Neural crest cell (in vitro differentiated cells): ENCODE results near the gene RXRA. TPM values are rescaled to one million over a fixed set of nuclear protein-coding genes. Genes with fewer than 3 reads are reported as not detected.

Source experiments
- DNase-seq: peaks from one replicate; pipeline ENCODE4 v3.0.0; 2021; ENCODE audit warnings: low read depth, mixed read lengths, low spot score
- H3K27ac Mint-ChIP-seq: one replicate; pipeline ENCODE4 v1.8.0; 2021; ENCODE audit warnings: mild to moderate bottlenecking, mixed read lengths; ENCODE audit not compliant: unreplicated experiment
- H3K27me3 Mint-ChIP-seq: 2 replicates; pipeline ENCODE4 v1.8.0; 2021; ENCODE audit warnings: low read depth, mild to moderate bottlenecking, mixed read lengths
- H3K36me3 Mint-ChIP-seq: 2 replicates; pipeline ENCODE4 v1.8.0; 2021; ENCODE audit warnings: low read depth, mild to moderate bottlenecking, mixed read lengths
- H3K4me1 Mint-ChIP-seq: 2 replicates; pipeline ENCODE4 v1.8.0; 2021; ENCODE audit warnings: mixed read lengths
- H3K4me3 Mint-ChIP-seq: one replicate; pipeline ENCODE4 v1.8.0; 2021; ENCODE audit warnings: mild to moderate bottlenecking, mixed read lengths
- H3K9me3 Mint-ChIP-seq: 2 replicates; pipeline ENCODE4 v1.8.0; 2021; ENCODE audit warnings: mixed read lengths
- CTCF ChIP-seq: fragments of 200-600 bp; sonication (generic); conservative IDR thresholded peaks from 2 replicates; pipeline ENCODE4 v1.5.0; 2021; ENCODE audit warnings: antibody characterized with exemption, mild to moderate bottlenecking
- total RNA-seq: library from RNA; stranded (reverse); gene quantifications from 2 replicates; pipeline ENCODE4 v1.2.1, GENCODE V29; 2021

RXRA gene
- total RNA-seq, 1 donor from 2014 or later: 41.2 TPM

GRCh38 chr9:134369416-134370212, 43.4 kb downstream of the RXRA start:
- no peak overlapping the region for H3K4me3 Mint-ChIP-seq
- H3K36me3 Mint-ChIP-seq: no peaks in the 10 kb centered on the region
- H3K27me3 Mint-ChIP-seq: no peaks in the 10 kb centered on the region
- no peaks in the 10 kb centered on the region for H3K9me3 Mint-ChIP-seq
- H3K4me1 Mint-ChIP-seq: peaks cover 10% of the 10 kb centered on the region
- H3K27ac Mint-ChIP-seq: peak overlapping the region; percentile 19
- DNase-seq: no peak
- no peak for TF ChIP-seq CTCF

GRCh38 chr9:134370213-134370492, 43.9 kb downstream of the RXRA start:
- TF ChIP-seq CTCF: no peak
- H3K4me1 Mint-ChIP-seq: peaks cover 16% of the 10 kb centered on the region
- no peak overlapping the region for H3K27ac Mint-ChIP-seq
- H3K4me3 Mint-ChIP-seq: no peak overlapping the region
- no peaks in the 10 kb centered on the region for H3K9me3 Mint-ChIP-seq
- no peaks in the 10 kb centered on the region for H3K36me3 Mint-ChIP-seq
- no peaks in the 10 kb centered on the region for H3K27me3 Mint-ChIP-seq
- DNase-seq: no peak

- TF ChIP-seq CTCF: no peak
- H3K4me1 Mint-ChIP-seq: peaks cover 16% of the 10 kb centered on the region
- H3K9me3 Mint-ChIP-seq: no peaks in the 10 kb centered on the region
- H3K27me3 Mint-ChIP-seq: no peaks in the 10 kb centered on the region
- H3K36me3 Mint-ChIP-seq: no peaks in the 10 kb centered on the region
- H3K27ac Mint-ChIP-seq: no peak overlapping the region
- no peak for DNase-seq
- H3K4me3 Mint-ChIP-seq: no peak overlapping the region
Observed at GRCh38 chr9:134370638-134371037, 44.4 kb downstream of the RXRA start.

GRCh38 chr9:134371731-134372130, 45.5 kb downstream of the RXRA start:
- TF ChIP-seq CTCF: no peak
- Mint-ChIP-seq H3K27ac (no peak overlapping the region), H3K9me3 (no peaks in the 10 kb centered on the region), H3K4me1 (peaks cover 22% of the 10 kb centered on the region), H3K4me3 (no peak overlapping the region), H3K36me3 (no peaks in the 10 kb centered on the region), H3K27me3 (no peaks in the 10 kb centered on the region)
- no peak for DNase-seq

- H3K27ac Mint-ChIP-seq: peak overlapping the region; percentile 83
- no peak overlapping the region for H3K4me3 Mint-ChIP-seq
Observed at GRCh38 chr9:134372581-134373267, 46.5 kb downstream of the RXRA start.

More at GRCh38 chr9:134372581-134373267, 46.5 kb downstream of the RXRA start:
- no peaks in the 10 kb centered on the region for H3K27me3 Mint-ChIP-seq
- DNase-seq: no peak
- no peaks in the 10 kb centered on the region for H3K9me3 Mint-ChIP-seq
- no peaks in the 10 kb centered on the region for H3K36me3 Mint-ChIP-seq
- peaks cover 25% of the 10 kb centered on the region for H3K4me1 Mint-ChIP-seq
- TF ChIP-seq CTCF: no peak
